Amniotic stem cell (primary cell): ENCODE measurements around the gene GYPC.

ENCODE experiments used
- DNase-seq: peaks from one replicate; lab custom pipeline; 2025; lab: John Stamatoyannopoulos, UW

GYPC gene

DNA sequence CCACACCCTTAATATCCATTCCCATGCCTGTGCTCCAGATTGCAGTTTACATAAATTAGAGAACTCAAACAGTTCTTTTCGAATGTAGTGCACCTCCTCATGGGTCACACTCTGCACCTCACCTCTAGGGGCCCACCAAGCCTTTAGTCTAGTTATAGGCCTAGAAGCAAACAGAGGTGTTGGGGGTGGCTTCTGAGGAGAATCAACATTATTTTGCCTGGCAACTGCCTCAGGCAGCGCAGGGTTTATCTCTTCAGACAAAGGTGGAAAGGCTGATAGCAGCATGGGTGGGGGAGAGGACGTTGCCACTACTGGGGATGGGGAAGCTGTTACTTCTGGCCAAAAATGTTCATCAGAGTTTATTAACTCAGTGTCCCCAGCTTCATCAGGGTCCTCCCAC is 5.0 kb upstream of the GYPC start:
- no peak for DNase-seq

DNA sequence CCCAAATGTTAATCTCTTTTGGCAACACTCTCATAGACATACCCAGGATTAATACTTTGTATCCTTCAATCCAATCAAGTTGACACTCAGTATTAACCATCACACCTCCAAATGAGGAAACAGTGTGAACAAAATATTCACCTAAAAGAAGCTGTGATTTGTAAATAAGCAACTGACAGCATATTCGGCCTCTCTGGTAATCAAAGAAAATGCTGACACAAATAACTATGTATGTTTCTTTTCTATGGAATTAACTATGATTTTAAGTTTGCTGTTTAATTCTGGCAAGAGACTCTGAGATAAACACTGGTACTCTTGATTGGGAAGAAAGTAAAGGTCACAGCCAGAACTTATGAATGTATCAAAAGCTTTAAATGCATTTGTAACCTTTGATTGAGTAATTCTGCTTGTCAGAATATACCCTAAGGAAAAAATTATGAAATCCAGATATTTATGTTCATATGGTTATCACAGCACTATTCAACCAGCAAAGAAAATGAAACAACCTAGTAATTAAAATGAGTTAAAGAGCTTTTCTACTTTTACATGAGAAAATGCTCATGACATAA is 3.6 kb upstream of the GYPC start:
- no peak for DNase-seq

DNA sequence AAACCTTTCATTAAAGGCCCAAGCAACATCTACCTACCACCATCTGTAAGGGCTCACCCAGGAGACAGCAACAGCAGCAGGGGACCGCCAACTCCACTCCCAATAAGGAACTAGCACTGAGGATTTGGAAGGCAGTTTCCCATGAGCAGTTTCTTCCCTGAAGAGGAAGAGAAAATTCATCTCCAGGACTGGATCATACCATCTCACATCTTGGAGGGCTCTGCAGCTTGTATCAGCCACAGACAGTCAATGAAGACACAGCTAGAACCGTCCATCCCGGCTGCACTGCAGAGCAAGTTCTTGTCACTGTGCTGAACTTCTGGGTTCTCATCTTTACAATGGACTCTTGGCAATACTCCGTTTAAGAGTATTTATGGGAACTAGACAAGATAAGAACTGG is 2.8 kb upstream of the GYPC start:
- no peak for DNase-seq

DNA sequence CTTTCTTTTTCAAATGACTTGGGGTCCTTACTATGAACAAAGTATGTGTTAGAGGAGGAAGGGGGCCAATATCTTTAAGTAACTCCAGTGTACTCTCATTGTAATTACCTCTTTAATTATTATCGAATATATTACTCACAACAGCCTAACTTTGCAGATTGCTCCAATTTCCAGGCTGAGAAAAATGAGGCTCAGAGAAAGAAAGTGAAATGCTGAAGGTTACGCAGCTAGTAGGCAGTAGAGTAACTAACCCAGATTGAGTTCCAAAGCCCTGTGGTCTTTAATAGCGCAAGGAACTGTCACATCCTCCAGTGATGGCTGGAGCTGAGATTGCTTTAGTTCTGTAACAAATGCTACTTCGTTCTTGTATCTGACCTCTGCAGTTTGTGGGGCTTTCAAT is 2.2 kb upstream of the GYPC start:
- no peak for DNase-seq

DNA sequence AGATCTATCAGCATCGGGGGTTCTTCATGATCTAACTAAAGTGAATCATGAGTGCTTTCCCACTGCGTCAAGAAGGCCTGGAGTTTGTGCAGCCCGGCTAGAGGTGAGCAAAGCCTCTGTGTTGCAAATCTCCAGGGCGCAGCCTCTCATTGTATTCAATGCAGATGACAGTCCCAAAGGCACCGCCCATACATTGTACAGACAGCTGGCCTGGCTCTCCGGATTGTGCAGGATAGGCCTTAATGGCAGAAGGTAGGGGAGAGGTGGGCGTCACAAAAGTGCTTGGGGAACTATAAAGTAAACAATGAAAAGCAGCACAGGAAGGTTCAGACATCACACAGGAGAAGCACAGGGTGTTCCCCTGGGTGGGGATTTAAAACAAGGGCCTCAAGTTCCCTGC is 907 bp upstream of the GYPC start:
- DNase-seq = no peak

DNA sequence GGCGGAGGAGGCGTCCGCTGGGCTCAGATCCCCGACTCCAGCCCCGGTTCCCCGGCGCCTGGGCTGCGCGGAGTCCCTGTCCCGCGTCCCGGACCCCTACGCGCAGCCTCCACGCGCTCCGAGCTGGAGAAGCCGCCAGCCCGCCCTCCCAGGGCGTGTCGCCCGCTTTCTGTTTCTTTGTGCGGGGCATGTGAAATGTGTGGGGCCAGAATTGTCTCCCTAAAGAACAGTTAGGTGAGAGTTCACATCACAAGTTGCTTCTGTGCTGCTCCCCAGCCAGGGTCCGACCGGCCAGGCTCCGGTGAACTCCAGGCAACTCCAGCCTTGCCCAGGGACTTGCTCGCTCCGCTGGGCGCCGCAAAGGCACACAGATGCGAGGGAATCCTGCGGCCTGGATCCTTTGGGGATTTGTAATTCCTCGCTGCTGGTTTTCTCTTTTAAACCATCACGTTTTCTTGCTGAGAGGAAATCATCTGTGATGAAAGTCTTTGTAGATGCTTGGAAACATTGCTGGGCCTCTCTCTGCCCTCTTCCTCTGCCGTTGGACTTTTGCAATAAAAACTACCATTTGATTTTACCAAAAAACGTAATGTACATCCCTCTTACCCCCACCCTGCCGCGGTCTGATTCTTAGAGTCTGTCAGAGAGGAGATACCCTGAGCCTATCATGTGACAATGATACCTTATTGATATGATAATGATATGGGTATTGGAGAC is 631 bp downstream of the GYPC start:
- peak; percentile 2 for DNase-seq

GRCh38 chr2:126657148-126657635 is 1.2 kb downstream of the GYPC start:
- peak; percentile 81 for DNase-seq

DNA sequence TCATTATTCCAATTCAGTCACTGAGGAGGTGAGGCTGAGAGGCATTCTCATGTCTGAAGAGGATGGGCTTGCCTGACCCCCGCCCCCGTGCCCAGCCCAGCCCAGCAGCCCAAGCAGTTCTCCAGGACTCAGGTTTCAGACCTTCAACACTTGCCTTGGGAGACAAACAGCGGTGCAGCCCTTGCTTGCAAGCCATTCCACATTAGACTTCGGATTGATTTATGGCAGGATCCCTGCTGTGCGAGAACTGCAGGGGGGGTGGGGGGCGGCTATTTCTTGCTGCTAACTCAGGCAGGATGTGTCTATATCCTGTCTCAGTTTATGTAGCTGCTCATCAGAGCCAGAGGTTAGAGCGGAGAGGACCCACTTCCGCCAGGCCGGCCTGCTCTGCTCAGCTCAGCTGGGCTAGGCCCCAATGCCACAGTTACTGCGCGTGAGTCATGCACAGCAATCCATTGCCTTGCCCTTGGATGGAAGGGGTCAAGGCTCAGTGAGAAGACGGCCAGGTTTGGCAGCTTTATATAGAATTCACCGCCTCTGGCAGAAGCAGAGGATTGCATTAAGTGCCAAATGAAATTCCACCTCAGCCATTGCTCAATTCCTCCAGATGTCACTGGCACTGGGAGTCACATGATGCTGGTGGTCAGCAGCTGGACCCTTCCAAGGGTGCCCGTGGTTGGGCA is 1.8 kb downstream of the GYPC start:
- DNase-seq = peak; percentile 85

- DNase-seq = no peak
Measured at GRCh38 chr2:126658319-126658904, 2.5 kb downstream of the GYPC start.

GRCh38 chr2:126658905-126659561 is 3.1 kb downstream of the GYPC start:
- no peak for DNase-seq

- no peak for DNase-seq
Measured at GRCh38 chr2:126659562-126660467, 3.9 kb downstream of the GYPC start.

- DNase-seq = no peak
Measured at GRCh38 chr2:126660971-126661370, 5.0 kb downstream of the GYPC start.

DNA sequence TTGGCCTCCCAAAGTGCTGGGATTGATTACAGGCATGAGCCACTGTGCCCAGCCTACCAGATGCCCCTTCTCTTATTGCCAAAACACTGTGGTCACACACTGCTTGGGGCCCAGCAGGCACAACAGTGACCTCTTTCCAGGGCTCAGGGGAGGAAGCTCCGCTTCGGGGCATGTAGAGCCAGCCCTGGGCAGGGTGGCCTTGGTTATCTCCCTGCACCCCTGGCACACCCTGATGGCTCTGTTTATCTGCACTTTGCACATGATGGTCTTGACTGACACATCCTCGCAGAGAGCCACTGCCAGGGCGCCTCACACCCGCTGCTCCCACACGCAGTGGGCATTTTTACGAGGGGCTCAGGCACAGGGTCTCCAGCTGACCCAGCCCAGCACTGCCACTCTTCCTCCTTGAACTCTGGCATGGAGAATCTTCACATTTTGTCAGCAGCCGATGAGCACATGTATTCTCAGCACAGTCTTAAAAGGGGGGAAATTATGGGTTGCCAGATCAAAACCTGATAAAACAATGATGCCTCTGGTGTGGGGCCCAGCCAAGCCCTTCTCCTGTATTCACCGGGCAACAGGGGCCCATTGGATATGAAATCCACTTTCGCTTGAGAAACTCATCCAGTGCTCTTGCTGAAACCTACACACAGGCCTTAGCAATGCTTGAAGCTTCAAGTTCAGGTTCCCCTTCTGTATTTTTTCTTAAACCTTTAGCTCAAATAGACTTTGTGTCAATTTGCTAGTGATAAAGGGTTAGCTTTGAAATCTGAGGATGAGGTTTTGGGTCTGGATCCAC is 5.9 kb downstream of the GYPC start:
- DNase-seq = no peak

DNA sequence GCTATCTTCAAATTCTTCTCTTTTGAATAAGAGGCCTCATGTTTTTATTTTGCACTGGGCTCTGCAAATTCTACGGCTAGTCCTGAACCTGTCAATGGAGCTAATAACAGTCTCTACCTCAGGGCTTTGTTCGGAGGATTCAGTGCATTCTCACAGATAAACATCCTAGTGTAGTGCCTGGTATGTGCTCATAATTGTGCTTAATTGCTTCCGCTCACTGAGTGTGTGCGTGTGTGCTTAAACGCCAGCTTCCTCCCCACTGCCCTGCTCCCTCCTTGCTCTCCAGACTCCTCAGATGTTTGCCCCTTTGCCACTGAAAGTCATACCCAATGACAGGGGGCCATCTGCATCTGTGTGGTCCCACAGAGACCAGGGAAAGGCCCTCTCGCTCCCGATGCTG is 6.7 kb downstream of the GYPC start:
- no peak for DNase-seq

DNA sequence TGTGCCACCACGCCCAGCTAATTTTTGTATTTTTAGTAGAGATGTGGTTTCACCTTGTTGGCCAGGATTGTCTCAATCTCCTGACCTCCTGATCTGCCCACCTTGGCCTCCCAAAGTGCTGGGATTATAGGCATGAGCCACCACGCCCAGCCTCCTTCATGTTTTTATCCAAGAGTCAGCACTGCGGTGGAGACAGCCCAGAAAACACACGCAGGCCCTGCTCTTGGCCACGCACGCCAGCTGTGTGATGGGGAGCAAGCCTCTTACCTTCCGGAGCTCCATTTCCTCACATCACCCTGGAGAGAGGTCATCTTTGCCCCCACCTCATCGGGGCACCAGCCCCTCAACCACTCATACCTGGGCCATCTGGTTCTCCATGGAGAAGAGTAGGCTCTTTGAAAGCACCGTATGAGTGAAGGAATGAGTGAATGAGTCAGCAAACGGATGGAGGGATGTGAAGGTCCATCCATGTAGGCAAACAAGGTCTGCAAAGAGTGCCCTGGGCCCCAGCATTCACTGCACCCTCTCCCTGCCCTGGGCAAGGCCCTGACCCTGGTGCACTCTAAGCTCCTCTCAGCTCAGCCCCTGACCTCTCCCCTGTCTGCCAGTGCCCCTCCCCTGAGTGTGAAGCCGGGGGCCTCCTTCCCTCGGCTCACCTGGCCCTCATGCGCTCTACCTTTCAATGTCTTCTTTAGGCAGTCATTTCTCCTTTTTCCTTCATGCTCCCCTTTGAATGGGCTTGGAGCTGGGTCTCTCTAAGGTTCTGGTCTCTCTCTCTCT is 7.4 kb downstream of the GYPC start:
- DNase-seq = no peak

- DNase-seq = no peak
Measured at GRCh38 chr2:126664234-126664633, 8.3 kb downstream of the GYPC start.

DNA sequence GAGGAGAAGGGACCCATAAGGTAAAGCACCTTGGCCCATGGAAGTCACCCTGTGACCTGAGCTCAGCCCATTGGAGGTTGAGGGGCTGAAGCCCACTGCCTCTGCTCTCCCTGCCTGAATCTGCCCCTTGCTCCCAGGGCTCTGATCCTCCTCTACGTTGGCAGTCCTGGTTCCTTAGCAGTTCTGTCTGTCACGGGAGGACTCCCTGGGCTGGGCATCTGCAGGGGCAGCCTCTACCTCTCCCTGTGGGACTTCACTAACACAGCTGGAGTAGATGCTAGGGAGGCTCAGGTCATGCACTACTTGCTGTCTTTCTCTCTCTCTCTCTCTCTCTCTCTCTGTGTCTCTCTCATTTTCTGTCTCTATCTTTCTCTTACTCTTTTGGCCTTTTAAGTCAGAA is 8.7 kb downstream of the GYPC start:
- no peak for DNase-seq

GRCh38 chr2:126665483-126665882 is 9.5 kb downstream of the GYPC start:
- DNase-seq = no peak

DNA sequence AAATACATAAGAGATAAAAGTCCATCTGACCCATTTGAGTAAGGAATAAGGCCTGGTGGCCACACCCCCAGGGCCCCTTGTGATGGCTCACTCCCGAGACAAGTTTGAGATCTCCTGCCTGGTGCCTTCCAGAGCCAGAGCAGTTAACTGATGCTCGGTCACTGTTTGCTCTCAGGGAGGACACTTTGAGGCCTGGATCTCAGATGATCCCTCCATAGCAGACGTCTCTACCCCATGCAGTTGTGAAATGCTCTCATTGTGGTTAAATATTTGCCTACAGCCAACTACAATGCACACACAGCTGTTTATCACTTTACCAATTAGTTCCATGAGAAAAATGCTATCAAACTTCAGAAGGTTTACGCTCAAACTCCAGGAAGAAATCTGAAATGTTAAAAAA is 12.3 kb downstream of the GYPC start:
- DNase-seq = no peak

- no peak for DNase-seq
Measured at GRCh38 chr2:126669772-126670171, 13.8 kb downstream of the GYPC start.
